Activated naive CD8-positive, alpha-beta T cell treated with anti-CD3 and anti-CD28 coated beads, Interleukin-2, amount 50 U/mL, for 24 hours (primary cell): ENCODE measurements around the gene SLC38A11.
"Not testable (repeated sequence)": the region's sequence is repeated elsewhere in the genome, so short reads cannot be mapped to it uniquely, and the experiment has no call there.

Experiments
- ATAC-seq: fragments of 150-1000 bp; cut with Tn5 transposase; one replicate; pipeline ENCODE4 v1.10.0; 2021
- DNase-seq: peaks from one replicate; pipeline ENCODE4 v3.0.0; 2021
- H3K27ac Mint-ChIP-seq: one replicate; pipeline ENCODE4 v1.8.0; 2021; ENCODE audit warnings: mild to moderate bottlenecking, mixed read lengths
- H3K27me3 Mint-ChIP-seq: one replicate; pipeline ENCODE4 v1.8.0; 2021; ENCODE audit warnings: mixed read lengths
- H3K36me3 Mint-ChIP-seq: one replicate; pipeline ENCODE4 v1.8.0; 2021; ENCODE audit warnings: low read depth, mixed read lengths
- H3K4me1 Mint-ChIP-seq: one replicate; pipeline ENCODE4 v1.8.0; 2021; ENCODE audit warnings: mixed read lengths
- H3K4me3 Mint-ChIP-seq: one replicate; pipeline ENCODE4 v1.8.0; 2021; ENCODE audit warnings: mild to moderate bottlenecking, moderate library complexity, mixed read lengths
- H3K9me3 Mint-ChIP-seq: one replicate; pipeline ENCODE4 v1.8.0; 2021; ENCODE audit warnings: mixed read lengths

SLC38A11 gene

GRCh38 chr2:164980688-164981087 lies 25.4 kb upstream of the SLC38A11 start:
- H3K27ac Mint-ChIP-seq, H3K4me3 Mint-ChIP-seq, H3K36me3 Mint-ChIP-seq, DNase-seq, ATAC-seq, H3K9me3 Mint-ChIP-seq, H3K27me3 Mint-ChIP-seq: not testable (repeated sequence)
- peaks cover 11% of the 10 kb centered on the region for H3K4me1 Mint-ChIP-seq

GRCh38 chr2:164979113-164979512 lies 23.8 kb upstream of the SLC38A11 start:
- H3K27me3 Mint-ChIP-seq, result no peaks in the 10 kb centered on the region
- no peak for ATAC-seq

GRCh38 chr2:164976875-164977470 lies 21.6 kb upstream of the SLC38A11 start:
- H3K4me3 Mint-ChIP-seq, ATAC-seq, H3K36me3 Mint-ChIP-seq: not testable (repeated sequence)

More at GRCh38 chr2:164979113-164979512, 23.8 kb upstream of the SLC38A11 start:
- no peaks in the 10 kb centered on the region for H3K36me3 Mint-ChIP-seq
- DNase-seq, result no peak
- peaks cover 13% of the 10 kb centered on the region for H3K4me1 Mint-ChIP-seq
- no peak overlapping the region for H3K27ac Mint-ChIP-seq
- H3K4me3 Mint-ChIP-seq, result no peak overlapping the region
- no peaks in the 10 kb centered on the region for H3K9me3 Mint-ChIP-seq

DNA sequence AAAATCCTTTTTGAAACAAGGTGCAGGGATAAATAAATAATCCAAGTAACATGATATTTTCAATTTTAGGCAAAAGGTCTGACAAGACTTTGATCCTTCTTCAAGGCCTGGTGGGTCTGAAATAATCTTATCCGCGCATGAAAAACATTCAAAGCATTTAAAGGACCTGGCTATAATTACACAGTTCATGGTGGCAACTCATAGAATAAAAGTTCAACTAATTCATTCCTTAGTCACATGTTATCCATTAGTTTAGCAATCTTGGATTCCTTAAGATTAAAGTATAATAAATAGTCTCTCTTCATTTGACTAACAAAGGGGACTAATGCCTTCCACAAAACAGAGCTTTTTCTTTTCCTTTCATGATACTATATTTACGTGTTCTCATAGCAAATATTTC lies 21.0 kb upstream of the SLC38A11 start:
- ATAC-seq (no peak), DNase-seq (no peak)
- Mint-ChIP-seq H3K36me3 (no peaks in the 10 kb centered on the region), H3K27ac (no peak overlapping the region), H3K4me1 (peaks cover 23% of the 10 kb centered on the region), H3K9me3 (no peaks in the 10 kb centered on the region), H3K27me3 (peaks cover 1% of the 10 kb centered on the region), H3K4me3 (no peak overlapping the region)

More at GRCh38 chr2:164976875-164977470, 21.6 kb upstream of the SLC38A11 start:
- H3K4me1 Mint-ChIP-seq, result peaks cover 18% of the 10 kb centered on the region
- H3K27me3 Mint-ChIP-seq, DNase-seq, H3K27ac Mint-ChIP-seq, H3K9me3 Mint-ChIP-seq: not testable (repeated sequence)

DNA sequence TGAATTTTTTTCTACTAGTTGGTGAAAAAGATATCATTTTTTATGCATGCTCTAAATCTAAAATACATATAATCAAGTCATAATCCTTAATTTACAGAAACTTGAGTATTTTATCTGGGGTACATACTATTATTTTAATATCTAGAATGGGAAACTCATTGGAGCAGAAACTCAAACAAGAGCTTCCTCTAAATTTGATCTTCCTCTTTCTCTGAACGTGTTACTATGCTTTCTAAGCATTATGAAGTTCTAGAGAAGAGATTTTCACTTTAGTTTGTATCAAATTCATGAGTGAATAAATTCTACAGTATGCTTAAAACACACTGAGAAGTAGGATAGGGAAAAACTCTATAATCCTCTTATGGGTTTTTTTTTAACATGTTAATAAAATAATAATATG lies 20.6 kb upstream of the SLC38A11 start:
- Mint-ChIP-seq H3K9me3 (no peaks in the 10 kb centered on the region), H3K4me3 (no peak overlapping the region), H3K36me3 (no peaks in the 10 kb centered on the region), H3K27me3 (peaks cover 1% of the 10 kb centered on the region), H3K4me1 (peaks cover 19% of the 10 kb centered on the region), H3K27ac (no peak overlapping the region)
- ATAC-seq (no peak), DNase-seq (no peak)

DNA sequence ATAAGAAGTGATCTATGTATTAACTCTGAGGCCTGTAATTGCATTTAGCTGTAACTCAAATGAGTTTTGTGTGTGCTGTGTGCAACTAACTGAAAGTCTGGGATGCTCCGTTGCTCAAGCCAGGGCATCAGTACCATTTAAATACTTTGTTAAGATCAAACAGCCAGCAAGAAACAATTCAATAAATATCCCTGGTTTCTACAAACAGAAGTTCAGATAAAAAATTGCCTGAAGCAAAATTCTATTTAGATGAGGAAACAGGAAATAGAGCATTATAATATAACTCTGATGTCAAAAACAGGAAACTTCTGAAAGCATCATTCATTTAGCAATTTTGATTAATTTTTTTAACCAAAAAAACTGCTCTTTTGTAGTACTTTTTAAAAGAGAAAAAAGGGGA lies 18.9 kb upstream of the SLC38A11 start:
- no peak overlapping the region for H3K27ac Mint-ChIP-seq
- ATAC-seq (no peak), DNase-seq (no peak)
- peaks cover 12% of the 10 kb centered on the region for H3K4me1 Mint-ChIP-seq
- no peaks in the 10 kb centered on the region for H3K36me3 Mint-ChIP-seq
- peaks cover 1% of the 10 kb centered on the region for H3K27me3 Mint-ChIP-seq
- no peak overlapping the region for H3K4me3 Mint-ChIP-seq
- no peaks in the 10 kb centered on the region for H3K9me3 Mint-ChIP-seq

- H3K4me1 Mint-ChIP-seq, result peaks cover 12% of the 10 kb centered on the region
- ATAC-seq (no peak), DNase-seq (no peak)
- H3K36me3 Mint-ChIP-seq, result no peaks in the 10 kb centered on the region
- peaks cover 1% of the 10 kb centered on the region for H3K27me3 Mint-ChIP-seq
- no peaks in the 10 kb centered on the region for H3K9me3 Mint-ChIP-seq
- H3K4me3 Mint-ChIP-seq, result no peak overlapping the region
- no peak overlapping the region for H3K27ac Mint-ChIP-seq
These were observed 16.9 kb upstream of the SLC38A11 start for GRCh38 chr2:164972216-164972615.

- no peak for ATAC-seq
- Mint-ChIP-seq H3K27ac (no peak overlapping the region), H3K36me3 (no peaks in the 10 kb centered on the region), H3K27me3 (peaks cover 1% of the 10 kb centered on the region), H3K4me3 (no peak overlapping the region), H3K9me3 (no peaks in the 10 kb centered on the region), H3K4me1 (peaks cover 12% of the 10 kb centered on the region)
- no peak for DNase-seq
These were observed 14.8 kb upstream of the SLC38A11 start for GRCh38 chr2:164969909-164970690.

DNA sequence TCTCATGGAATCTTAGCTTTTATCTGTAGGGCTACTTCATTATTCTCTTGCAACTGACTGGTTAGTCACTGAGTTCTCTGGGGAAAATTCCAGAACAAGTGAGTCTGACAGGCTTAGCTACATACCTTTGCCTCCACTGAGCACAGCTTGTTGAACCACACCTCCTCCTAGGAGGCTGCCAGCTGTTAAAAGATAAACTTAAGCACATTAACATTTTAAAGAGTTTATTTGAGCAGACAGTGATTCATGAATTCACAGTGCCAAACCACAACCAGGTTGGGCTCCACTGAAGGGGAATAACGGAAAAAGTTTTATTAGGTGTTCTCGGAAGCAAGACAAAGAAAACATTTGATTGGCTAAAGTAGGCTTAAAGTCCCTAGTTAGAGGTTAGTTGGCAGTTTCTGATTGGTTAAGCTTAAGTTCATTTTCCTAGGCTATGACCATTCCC lies 12.5 kb upstream of the SLC38A11 start:
- no peak for DNase-seq

GRCh38 chr2:164967361-164967760 lies 12.0 kb upstream of the SLC38A11 start:
- Mint-ChIP-seq H3K36me3 (no peaks in the 10 kb centered on the region), H3K4me1 (peaks cover 10% of the 10 kb centered on the region), H3K27me3 (peaks cover 1% of the 10 kb centered on the region), H3K27ac (no peak overlapping the region), H3K4me3 (no peak overlapping the region), H3K9me3 (no peaks in the 10 kb centered on the region)
- ATAC-seq (no peak), DNase-seq (no peak)

More for the DNA sequence above, 12.5 kb upstream of the SLC38A11 start:
- Mint-ChIP-seq H3K4me1 (peaks cover 10% of the 10 kb centered on the region), H3K4me3 (no peak overlapping the region), H3K27ac (no peak overlapping the region), H3K36me3 (no peaks in the 10 kb centered on the region), H3K9me3 (no peaks in the 10 kb centered on the region), H3K27me3 (peaks cover 1% of the 10 kb centered on the region)
- ATAC-seq, result no peak

DNA sequence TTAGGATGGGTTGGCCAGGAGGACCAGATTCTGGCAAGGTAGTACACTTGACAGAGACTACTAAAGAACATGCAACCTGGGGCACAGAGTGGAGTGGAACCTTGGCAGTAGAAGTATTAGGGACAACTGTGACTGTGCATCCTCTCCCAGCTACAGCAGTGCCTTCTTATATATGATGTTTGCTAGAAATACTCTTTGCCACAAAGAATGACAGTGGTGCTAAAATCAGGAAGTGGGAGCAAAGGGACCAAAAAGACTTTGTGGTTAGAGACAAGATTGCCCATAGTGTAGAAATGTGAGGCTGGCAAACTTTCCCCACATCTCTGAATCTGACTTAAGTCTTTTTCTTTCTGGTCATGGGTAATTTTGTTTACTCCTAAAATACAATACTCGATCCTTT lies 9.4 kb upstream of the SLC38A11 start:
- H3K4me1 Mint-ChIP-seq, result peaks cover 3% of the 10 kb centered on the region
- DNase-seq, result no peak
- ATAC-seq, result no peak
- H3K4me3 Mint-ChIP-seq, result no peak overlapping the region
- no peaks in the 10 kb centered on the region for H3K9me3 Mint-ChIP-seq
- H3K27ac Mint-ChIP-seq, result no peak overlapping the region
- no peaks in the 10 kb centered on the region for H3K27me3 Mint-ChIP-seq
- H3K36me3 Mint-ChIP-seq, result no peaks in the 10 kb centered on the region

DNA sequence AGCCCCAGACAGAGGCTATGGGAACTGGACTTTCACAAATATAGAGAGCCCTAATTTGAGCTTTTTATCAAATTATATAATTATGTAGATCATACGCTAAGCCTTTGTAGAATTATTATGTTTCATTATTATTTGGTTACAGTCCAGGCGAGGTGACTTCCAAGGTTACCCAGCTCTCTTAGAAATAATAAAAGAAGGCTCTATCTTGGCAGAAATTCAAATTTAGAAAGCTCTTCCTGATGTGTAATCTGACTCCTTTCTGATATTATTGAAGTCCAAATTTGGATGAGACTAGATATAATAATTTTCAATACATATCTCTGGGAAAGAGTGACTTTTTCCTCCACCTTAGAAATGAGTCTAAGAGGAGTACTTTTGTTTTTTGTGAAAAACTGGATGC lies 4.8 kb upstream of the SLC38A11 start:
- DNase-seq (no peak), ATAC-seq (no peak)
- no peak overlapping the region for H3K27ac Mint-ChIP-seq

DNA sequence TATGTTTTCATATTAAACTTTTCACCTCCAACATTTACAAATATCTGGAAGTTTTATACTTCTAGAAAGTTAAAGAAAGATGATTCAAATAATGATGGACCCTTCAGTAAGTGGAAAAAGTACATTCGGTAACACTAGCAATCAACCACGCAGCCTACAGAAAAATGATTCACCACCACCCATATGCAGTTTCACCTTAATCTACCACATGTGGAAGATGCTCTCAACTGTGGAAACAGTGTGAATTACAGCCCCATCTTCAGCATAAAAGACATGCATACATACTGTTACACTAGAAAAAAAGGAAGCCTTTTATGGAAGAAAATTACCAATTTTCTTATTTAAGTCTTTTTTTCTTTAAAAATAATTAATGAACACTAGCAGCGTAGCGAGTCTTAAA lies 1.1 kb downstream of the SLC38A11 start:
- H3K4me3 Mint-ChIP-seq, result no peak overlapping the region
- no peak overlapping the region for H3K27ac Mint-ChIP-seq
- H3K4me1 Mint-ChIP-seq, result peaks cover 5% of the 10 kb centered on the region
- DNase-seq (no peak), ATAC-seq (peak; percentile 87)
- H3K9me3 Mint-ChIP-seq, result no peaks in the 10 kb centered on the region
- peaks cover 24% of the 10 kb centered on the region for H3K27me3 Mint-ChIP-seq
- H3K36me3 Mint-ChIP-seq, result no peaks in the 10 kb centered on the region

More for the DNA sequence above, 4.8 kb upstream of the SLC38A11 start:
- Mint-ChIP-seq H3K4me3 (no peak overlapping the region), H3K4me1 (peaks cover 6% of the 10 kb centered on the region), H3K36me3 (no peaks in the 10 kb centered on the region), H3K27me3 (peaks cover 6% of the 10 kb centered on the region), H3K9me3 (no peaks in the 10 kb centered on the region)

DNA sequence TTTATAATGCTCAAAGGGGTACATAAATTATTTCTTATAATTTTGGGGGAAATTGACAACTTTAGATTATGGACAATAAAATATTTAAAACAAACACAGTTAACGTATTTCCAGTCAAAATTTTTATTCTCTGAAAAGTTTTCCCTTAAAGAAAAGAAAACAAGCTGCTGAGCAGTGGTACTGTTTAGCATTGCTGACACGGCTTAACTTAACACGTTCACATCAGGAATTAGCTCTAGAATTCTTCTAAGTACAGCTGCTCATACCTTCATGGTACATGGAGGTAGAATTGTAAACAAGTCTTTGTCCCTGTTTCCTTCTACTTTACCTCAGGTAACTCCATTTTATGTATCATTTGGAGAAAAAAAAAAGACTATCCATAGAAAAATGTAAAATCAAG lies 2.0 kb downstream of the SLC38A11 start:
- DNase-seq, result no peak
- Mint-ChIP-seq H3K4me3 (no peak overlapping the region), H3K36me3 (no peaks in the 10 kb centered on the region), H3K27ac (no peak overlapping the region), H3K4me1 (peaks cover 5% of the 10 kb centered on the region), H3K27me3 (peaks cover 24% of the 10 kb centered on the region), H3K9me3 (no peaks in the 10 kb centered on the region)
- ATAC-seq, result no peak

DNA sequence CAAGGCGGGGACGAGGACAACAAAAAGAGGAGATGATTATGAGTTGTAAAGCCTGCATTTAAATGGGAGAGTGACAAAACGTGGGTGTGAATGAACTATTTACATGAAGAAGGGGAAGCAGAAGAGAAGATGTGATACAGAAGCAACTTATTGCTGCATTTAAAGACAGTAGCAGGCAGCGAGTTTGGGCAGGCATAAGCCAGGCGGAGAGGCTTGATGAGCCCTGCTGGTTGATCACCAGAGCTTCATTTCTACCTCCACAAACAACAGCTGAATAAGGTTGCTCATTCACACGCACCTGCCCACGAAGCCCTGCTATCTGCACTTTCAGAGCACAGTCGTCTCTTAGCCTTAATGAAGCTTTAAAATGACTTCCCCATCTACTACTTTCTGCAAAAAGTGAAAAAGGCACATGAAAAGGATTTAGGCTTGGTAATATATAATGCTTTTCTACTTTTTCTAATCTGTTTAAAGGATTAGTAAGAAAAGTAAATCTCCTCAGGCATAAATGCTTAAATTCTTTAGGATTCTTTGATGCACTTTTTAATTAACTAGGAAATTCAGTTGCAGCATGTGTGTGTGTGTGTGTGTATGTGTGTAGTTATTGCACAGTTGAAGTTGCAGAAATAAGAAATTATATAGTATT lies 3.1 kb downstream of the SLC38A11 start:
- ATAC-seq (no peak), DNase-seq (no peak)
- H3K27me3 Mint-ChIP-seq, result peaks cover 24% of the 10 kb centered on the region

More for the DNA sequence above, 3.1 kb downstream of the SLC38A11 start:
- Mint-ChIP-seq H3K36me3 (no peaks in the 10 kb centered on the region), H3K4me3 (no peak overlapping the region), H3K9me3 (no peaks in the 10 kb centered on the region), H3K4me1 (peaks cover 5% of the 10 kb centered on the region), H3K27ac (no peak overlapping the region)
